PFSK-1 (cell line): ENCODE results near the gene ADAM17.

Experiments used
- POLR2AphosphoS5 ChIP-seq: IDR thresholded peaks from 2 replicates; pipeline ENCODE4 v1.6.1; 2012; ENCODE audit warnings: low read depth, mild to moderate bottlenecking, control low read depth, low read length, moderate library complexity
- TAF1 ChIP-seq: IDR thresholded peaks from 2 replicates; pipeline ENCODE4 v1.6.1; 2012; ENCODE audit warnings: low read length, control low read depth, borderline replicate concordance; ENCODE audit not compliant: insufficient read depth

GRCh38 chr2:9573840-9574239 is 18.2 kb upstream of the ADAM17 start:
- TF ChIP-seq POLR2AphosphoS5, result no peak
- no peak for TF ChIP-seq TAF1
